ENCODE measurements around the gene ULK1. TPM values are rescaled to one million over a fixed set of nuclear protein-coding genes. Genes with fewer than 3 reads are reported as not detected.

ULK1 gene
- total RNA-seq, 1 experiment from 2014 or later: 21.7 TPM

GRCh38 chr12:131895640-131896079 is 1.2 kb downstream of the ULK1 start:
- intact Hi-C loops (cut with micrococcal nuclease): loop anchor here (1.0 to 2.0 kb wide), 3 partner anchors 33 to 65 kb away; partner anchors contain the start of gene PUS1
- Mint-ChIP-seq H3K4me1 (ENCODE audit: insufficient read depth, unreplicated experiment) (peaks cover 7% of the 10 kb centered on the region), H3K9me3 (ENCODE audit: unreplicated experiment) (no peaks in the 10 kb centered on the region), H3K4me3 (ENCODE audit: unreplicated experiment) (peak overlapping the region; percentile 80), H3K27me3 (ENCODE audit: insufficient read depth, unreplicated experiment) (no peaks in the 10 kb centered on the region), H3K27ac (ENCODE audit: low read depth, unreplicated experiment) (peak overlapping the region; percentile 90), H3K36me3 (ENCODE audit: insufficient read depth, unreplicated experiment) (peaks cover 23% of the 10 kb centered on the region)
- POLR2A ChIA-PET: interaction anchor here (0.7 to 2.6 kb wide), 10 partner anchors 13 to 676 kb away, joined by 3 to 14 read pairs (median 7); partner anchors contain the start of genes EP400 and PUS1
- CTCF ChIA-PET: interaction anchor here (0.6 to 0.8 kb wide), 2 partner anchors 13 to 28 kb away, joined by 4 to 5 read pairs; no protein-coding TSS in a partner anchor
- no peak for TF ChIP-seq CTCF (IDR thresholded peaks at IDR 0.05; ENCODE audit: unreplicated experiment)
- BruUV-seq (replicated peaks): TSS peak; percentile 35
- no peak for DNase-seq (ENCODE audit: unreplicated experiment)

- ChIA-PET CTCF (interaction anchor here (0.6 to 0.8 kb wide), 3 partner anchors 14 to 67 kb away, joined by 3 to 5 read pairs (median 4); no protein-coding TSS in a partner anchor), POLR2A (interaction anchor here (0.7 to 2.6 kb wide), 17 partner anchors 11 to 676 kb away, joined by 3 to 14 read pairs (median 4); partner anchors contain the start of genes EP400 and PUS1)
- intact Hi-C loops (cut with micrococcal nuclease): loop anchor here (1.0 to 2.0 kb wide), 2 partner anchors 33 to 35 kb away; partner anchors contain the start of gene PUS1
- no peak for TF ChIP-seq CTCF (IDR thresholded peaks at IDR 0.05; ENCODE audit: unreplicated experiment)
- no peaks in the 10 kb centered on the region for H3K9me3 Mint-ChIP-seq (ENCODE audit: unreplicated experiment)
- peak; percentile 92 for DNase-seq (ENCODE audit: unreplicated experiment)
- H3K4me1 Mint-ChIP-seq (ENCODE audit: insufficient read depth, unreplicated experiment): peaks cover 8% of the 10 kb centered on the region
- no peaks in the 10 kb centered on the region for H3K27me3 Mint-ChIP-seq (ENCODE audit: insufficient read depth, unreplicated experiment)
- H3K36me3 Mint-ChIP-seq (ENCODE audit: insufficient read depth, unreplicated experiment): peaks cover 27% of the 10 kb centered on the region
- H3K4me3 Mint-ChIP-seq (ENCODE audit: unreplicated experiment): peak overlapping the region; percentile 80
- no TSS peak for BruUV-seq (replicated peaks)
- peak overlapping the region; percentile 90 for H3K27ac Mint-ChIP-seq (ENCODE audit: low read depth, unreplicated experiment)
Measured at GRCh38 chr12:131896080-131896810, 1.8 kb downstream of the ULK1 start.

- peak overlapping the region; percentile 90 for H3K27ac Mint-ChIP-seq (ENCODE audit: low read depth, unreplicated experiment)
- no peaks in the 10 kb centered on the region for H3K9me3 Mint-ChIP-seq (ENCODE audit: unreplicated experiment)
- peaks cover 13% of the 10 kb centered on the region for H3K4me1 Mint-ChIP-seq (ENCODE audit: insufficient read depth, unreplicated experiment)
- DNase-seq (ENCODE audit: unreplicated experiment): no peak
- no TSS peak for BruUV-seq (replicated peaks)
- no peak for TF ChIP-seq CTCF (IDR thresholded peaks at IDR 0.05; ENCODE audit: unreplicated experiment)
- ChIA-PET CTCF (no interaction called here), POLR2A (interaction anchor here (0.8 to 2.6 kb wide), 15 partner anchors 11 to 68 kb away, joined by 3 to 14 read pairs (median 5); partner anchors contain the start of genes EP400 and PUS1)
- peak overlapping the region; percentile 80 for H3K4me3 Mint-ChIP-seq (ENCODE audit: unreplicated experiment)
- peaks cover 27% of the 10 kb centered on the region for H3K36me3 Mint-ChIP-seq (ENCODE audit: insufficient read depth, unreplicated experiment)
- intact Hi-C loops (cut with micrococcal nuclease): loop anchor here (1.0 to 2.0 kb wide), 2 partner anchors 32 to 36 kb away; partner anchors contain the start of gene PUS1
- no peaks in the 10 kb centered on the region for H3K27me3 Mint-ChIP-seq (ENCODE audit: insufficient read depth, unreplicated experiment)
Measured at GRCh38 chr12:131896811-131897270, 2.4 kb downstream of the ULK1 start.

- DNase-seq (ENCODE audit: unreplicated experiment): no peak
- H3K9me3 Mint-ChIP-seq (ENCODE audit: unreplicated experiment): no peaks in the 10 kb centered on the region
- peaks cover 16% of the 10 kb centered on the region for H3K4me1 Mint-ChIP-seq (ENCODE audit: insufficient read depth, unreplicated experiment)
- TF ChIP-seq CTCF (IDR thresholded peaks at IDR 0.05; ENCODE audit: unreplicated experiment): no peak
- no peak overlapping the region for H3K4me3 Mint-ChIP-seq (ENCODE audit: unreplicated experiment)
- no peak overlapping the region for H3K27ac Mint-ChIP-seq (ENCODE audit: low read depth, unreplicated experiment)
- POLR2A ChIA-PET: interaction anchor here (1.0 to 2.6 kb wide), 9 partner anchors 10 to 68 kb away, joined by 3 to 14 read pairs (median 5); partner anchors contain the start of gene EP400
- peaks cover 27% of the 10 kb centered on the region for H3K36me3 Mint-ChIP-seq (ENCODE audit: insufficient read depth, unreplicated experiment)
- intact Hi-C loops (cut with micrococcal nuclease): loop anchor here (2.0 kb wide), 1 partner anchor 32 kb away; the partner anchor contains the start of gene PUS1
- CTCF ChIA-PET: interaction anchor here (0.6 to 1.0 kb wide), 2 partner anchors 11 to 30 kb away, joined by 3 to 10 read pairs; no protein-coding TSS in a partner anchor
- H3K27me3 Mint-ChIP-seq (ENCODE audit: insufficient read depth, unreplicated experiment): no peaks in the 10 kb centered on the region
- no TSS peak for BruUV-seq (replicated peaks)
Measured at GRCh38 chr12:131897276-131897675, 2.9 kb downstream of the ULK1 start.

All from MCF 10A (cell line).